NCI-H446 treated with DMSO at 0.1 percent for 48 hours (cell line): ENCODE data around the gene APOBEC3G.
"Not testable (repeated sequence)": the region's sequence is repeated elsewhere in the genome, so short reads cannot be mapped to it uniquely, and the experiment has no call there.

ENCODE experiments used
- DNase-seq: peaks from one replicate; lab custom pipeline; 2025; lab: John Stamatoyannopoulos, UW

The APOBEC3G gene

GRCh38 chr22:39077026-39077840, at the start of gene APOBEC3G:
TSS of gene APOBEC3G (plus strand) at chr22:39077275. CDS start at chr22:39077362, 87 bp downstream.
- not testable (repeated sequence) for DNase-seq

GRCh38 chr22:39027717-39028116, 49.4 kb upstream of the APOBEC3G start:
- DNase-seq: no peak

- no peak for DNase-seq
These were observed 48.8 kb upstream of the APOBEC3G start for GRCh38 chr22:39028281-39028680.

GRCh38 chr22:39029227-39029626, 47.8 kb upstream of the APOBEC3G start:
- DNase-seq: no peak

- DNase-seq: no peak
These were observed 46.4 kb upstream of the APOBEC3G start for GRCh38 chr22:39030705-39031104.

GRCh38 chr22:39031434-39032295, 45.4 kb upstream of the APOBEC3G start:
- not testable (repeated sequence) for DNase-seq

- DNase-seq: not testable (repeated sequence)
These were observed 40.0 kb upstream of the APOBEC3G start for GRCh38 chr22:39037071-39037470.

GRCh38 chr22:39039306-39040126, 37.6 kb upstream of the APOBEC3G start:
- no peak for DNase-seq

GRCh38 chr22:39040155-39040537, 36.9 kb upstream of the APOBEC3G start:
- not testable (repeated sequence) for DNase-seq

- DNase-seq: not testable (repeated sequence)
These were observed 36.4 kb upstream of the APOBEC3G start, which contains the start of gene APOBEC3F for GRCh38 chr22:39040538-39041296. TSS of gene APOBEC3F (plus strand) at chr22:39040864. CDS start at chr22:39040961, 97 bp downstream.

GRCh38 chr22:39041908-39042307, 35.2 kb upstream of the APOBEC3G start:
- no peak for DNase-seq

- not testable (repeated sequence) for DNase-seq
These were observed 34.0 kb upstream of the APOBEC3G start for GRCh38 chr22:39043063-39043462.

- not testable (repeated sequence) for DNase-seq
These were observed 31.9 kb upstream of the APOBEC3G start for GRCh38 chr22:39045136-39045535.

- DNase-seq: not testable (repeated sequence)
These were observed 27.6 kb upstream of the APOBEC3G start for GRCh38 chr22:39049486-39049885.

GRCh38 chr22:39051844-39052495, 25.1 kb upstream of the APOBEC3G start:
- not testable (repeated sequence) for DNase-seq

GRCh38 chr22:39055658-39056057, 21.4 kb upstream of the APOBEC3G start:
- no peak for DNase-seq

GRCh38 chr22:39061290-39061689, 15.8 kb upstream of the APOBEC3G start:
- DNase-seq: not testable (repeated sequence)

GRCh38 chr22:39061951-39062350, 15.1 kb upstream of the APOBEC3G start:
- not testable (repeated sequence) for DNase-seq

- not testable (repeated sequence) for DNase-seq
These were observed 13.2 kb upstream of the APOBEC3G start for GRCh38 chr22:39063904-39064303.
